Lower leg skin (tissue), 3 donors: Measurements from ENCODE around the gene SLC6A17.

ENCODE experiments used
- POLR2A ChIP-seq, 2 donors: fragments of 450-650 bp; IDR thresholded peaks; one replicate each; pipeline ENCODE4 v1.6.1; 2016 to 2017; ENCODE audit warnings: antibody characterized with exemption in 2 of 2, mild to moderate bottlenecking in 1 of 2, moderate library complexity in 1 of 2
- TF ChIP-seq, protein P1 (sequence below), 3 donors: fragments of 450-650 bp; IDR thresholded peaks; one replicate each; pipeline ENCODE4 v1.5.1; 2016; ENCODE audit warnings: antibody characterized with exemption in 3 of 3, mild to moderate bottlenecking in 3 of 3, moderate library complexity in 2 of 3

DNA sequence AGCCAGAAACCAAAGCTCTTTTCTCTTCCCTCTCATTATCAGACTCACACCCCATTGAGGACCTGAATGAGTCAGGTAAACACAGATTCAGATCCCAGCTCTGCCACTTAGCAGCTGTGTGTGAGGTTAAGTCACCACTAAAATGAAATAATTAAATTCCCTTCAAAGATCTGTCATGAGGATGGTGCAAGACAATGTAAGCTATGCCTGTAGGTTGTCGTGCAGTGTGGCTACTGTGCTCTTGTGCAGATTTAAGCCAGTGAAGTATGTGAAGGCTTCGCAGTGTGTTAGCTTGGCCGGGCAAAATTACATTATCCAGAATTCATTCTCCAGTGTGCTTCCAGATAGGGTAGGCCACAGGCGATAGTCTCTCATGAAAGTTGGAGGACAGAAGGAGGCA, 24.5 kb upstream of the SLC6A17 start:
- TF ChIP-seq, protein P1, sequence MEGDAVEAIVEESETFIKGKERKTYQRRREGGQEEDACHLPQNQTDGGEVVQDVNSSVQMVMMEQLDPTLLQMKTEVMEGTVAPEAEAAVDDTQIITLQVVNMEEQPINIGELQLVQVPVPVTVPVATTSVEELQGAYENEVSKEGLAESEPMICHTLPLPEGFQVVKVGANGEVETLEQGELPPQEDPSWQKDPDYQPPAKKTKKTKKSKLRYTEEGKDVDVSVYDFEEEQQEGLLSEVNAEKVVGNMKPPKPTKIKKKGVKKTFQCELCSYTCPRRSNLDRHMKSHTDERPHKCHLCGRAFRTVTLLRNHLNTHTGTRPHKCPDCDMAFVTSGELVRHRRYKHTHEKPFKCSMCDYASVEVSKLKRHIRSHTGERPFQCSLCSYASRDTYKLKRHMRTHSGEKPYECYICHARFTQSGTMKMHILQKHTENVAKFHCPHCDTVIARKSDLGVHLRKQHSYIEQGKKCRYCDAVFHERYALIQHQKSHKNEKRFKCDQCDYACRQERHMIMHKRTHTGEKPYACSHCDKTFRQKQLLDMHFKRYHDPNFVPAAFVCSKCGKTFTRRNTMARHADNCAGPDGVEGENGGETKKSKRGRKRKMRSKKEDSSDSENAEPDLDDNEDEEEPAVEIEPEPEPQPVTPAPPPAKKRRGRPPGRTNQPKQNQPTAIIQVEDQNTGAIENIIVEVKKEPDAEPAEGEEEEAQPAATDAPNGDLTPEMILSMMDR (IDR thresholded peaks at IDR 0.05): no peak
- TF ChIP-seq POLR2A (IDR thresholded peaks at IDR 0.05): no peak
